MG63 (cell line): Measurements from ENCODE around the gene PEX10. TPM values are rescaled to one million over a fixed set of nuclear protein-coding genes. Genes with fewer than 3 reads are reported as not detected.
"Not testable (repeated sequence)": the region's sequence is repeated elsewhere in the genome, so short reads cannot be mapped to it uniquely, and the experiment has no call there.

Experiments
- DNase-seq: peaks from one replicate; pipeline ENCODE4 v3.0.0-alpha.2; 2020
- H3K27me3 ChIP-seq: fragments of 250-450 bp; sonication (Bioruptor Pico); 2 replicates; pipeline ENCODE4 v1.5.1; 2020; ENCODE audit warnings: mild to moderate bottlenecking, moderate library complexity
- H3K36me3 ChIP-seq: fragments of 250-450 bp; sonication (Bioruptor Pico); 2 replicates; pipeline ENCODE4 v1.5.1; 2020; ENCODE audit warnings: mild to moderate bottlenecking, moderate library complexity
- H3K4me3 ChIP-seq: fragments of 250-450 bp; sonication (Bioruptor Pico); 2 replicates; pipeline ENCODE4 v1.5.1; 2020; ENCODE audit warnings: mild to moderate bottlenecking, moderate library complexity
- H3K9me3 ChIP-seq: fragments of 250-450 bp; sonication (Bioruptor Pico); 2 replicates; pipeline ENCODE4 v1.5.1; 2020; ENCODE audit warnings: mild to moderate bottlenecking, moderate library complexity
- total RNA-seq: library from RNA; depleted of rRNA; stranded (reverse); fragments of >200 nt; shearing (Covaris generic); gene quantifications from 2 replicates; pipeline ENCODE4 v1.2.3, GENCODE V29; 2014; ENCODE audit warnings: low replicate concordance

Gene PEX10
- total RNA-seq, 1 experiment from 2014 or later = 44.5 TPM

DNA sequence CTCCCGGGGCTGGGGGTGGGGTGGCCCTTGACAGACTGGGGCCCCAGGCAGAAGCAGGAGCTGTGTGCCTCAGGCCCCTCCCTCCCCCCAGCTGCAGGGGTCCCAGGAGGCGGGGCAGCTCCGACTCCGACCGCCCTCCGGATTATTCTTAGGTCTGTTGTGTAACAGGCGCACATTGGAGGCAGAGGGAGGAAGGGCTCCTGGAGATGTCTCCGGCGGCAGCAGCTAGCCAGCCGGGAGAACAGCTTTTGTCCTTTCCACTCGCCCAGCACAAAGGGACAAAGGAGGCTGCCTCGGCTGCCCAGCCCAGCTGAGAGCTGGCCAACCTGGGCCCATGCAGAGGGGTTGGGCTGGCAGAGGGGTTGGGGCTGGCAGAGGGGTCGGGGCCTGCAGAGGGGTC, 34.0 kb upstream of the PEX10 start:
- Histone ChIP-seq H3K9me3 (no peaks in the 10 kb centered on the region), H3K27me3 (peaks cover 10% of the 10 kb centered on the region; the same call in 1 of the 2 replicates), H3K36me3 (no peaks in the 10 kb centered on the region), H3K4me3 (no peak overlapping the region)
- no peak for DNase-seq

DNA sequence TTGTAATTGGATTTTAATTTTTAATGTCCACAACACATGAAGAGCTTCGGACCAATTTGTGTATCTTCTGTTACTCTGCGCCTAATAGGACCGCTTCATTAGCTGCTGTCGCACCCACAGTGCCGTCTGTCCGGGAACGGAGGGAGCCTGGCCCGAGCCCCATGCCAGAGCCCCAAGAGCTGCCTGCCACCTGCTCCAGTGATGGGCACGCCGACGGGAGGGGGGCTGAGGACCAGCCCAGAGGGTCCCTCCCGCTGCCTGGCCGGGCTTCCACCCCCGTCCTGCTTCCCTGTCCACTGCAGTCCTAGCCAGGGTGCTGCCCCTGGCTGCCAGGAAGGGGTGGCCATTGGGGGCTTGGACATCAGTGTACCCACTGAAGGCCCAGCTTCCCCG, 33.5 kb upstream of the PEX10 start:
- Histone ChIP-seq H3K4me3 (no peak overlapping the region), H3K9me3 (no peaks in the 10 kb centered on the region), H3K36me3 (no peaks in the 10 kb centered on the region), H3K27me3 (peaks cover 10% of the 10 kb centered on the region; the same call in 1 of the 2 replicates)
- no peak for DNase-seq

DNA sequence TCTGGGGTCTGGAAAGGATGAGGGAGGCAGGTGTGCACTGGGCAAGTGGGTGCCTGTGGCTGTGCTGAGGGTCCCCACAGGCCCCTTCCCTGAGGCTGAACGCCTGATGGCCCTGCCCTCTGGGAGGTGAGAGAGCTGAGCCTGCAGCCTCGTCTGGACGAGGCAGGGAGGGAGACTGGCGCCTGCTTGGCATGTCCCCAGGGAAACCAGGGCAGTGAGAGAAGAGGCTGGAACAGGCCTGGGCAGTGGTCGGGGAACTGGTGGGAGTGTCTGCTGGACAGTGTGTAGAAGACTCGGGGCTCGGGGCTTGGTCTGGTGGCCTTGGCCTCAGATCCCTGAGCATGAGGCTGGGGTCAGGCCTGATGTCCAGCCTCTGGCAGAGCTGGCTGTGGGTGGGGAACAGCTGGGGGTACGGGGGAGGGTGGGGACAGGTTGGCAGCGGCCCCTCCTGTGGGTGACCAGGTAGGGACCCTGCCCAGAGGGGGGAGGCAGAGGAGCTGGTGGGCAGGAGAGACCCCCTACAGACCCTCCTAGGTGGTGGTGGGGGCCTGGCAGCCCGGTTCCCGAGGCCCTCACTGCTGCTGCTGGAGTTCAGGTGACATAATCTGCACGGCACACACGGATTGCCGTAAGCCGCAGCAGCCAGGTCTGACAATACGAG, 32.9 kb upstream of the PEX10 start:
- H3K27me3 ChIP-seq = peaks cover 10% of the 10 kb centered on the region; the same call in 1 of the 2 replicates
- no peak overlapping the region for H3K4me3 ChIP-seq
- H3K9me3 ChIP-seq = no peaks in the 10 kb centered on the region
- no peaks in the 10 kb centered on the region for H3K36me3 ChIP-seq
- DNase-seq = no peak

DNA sequence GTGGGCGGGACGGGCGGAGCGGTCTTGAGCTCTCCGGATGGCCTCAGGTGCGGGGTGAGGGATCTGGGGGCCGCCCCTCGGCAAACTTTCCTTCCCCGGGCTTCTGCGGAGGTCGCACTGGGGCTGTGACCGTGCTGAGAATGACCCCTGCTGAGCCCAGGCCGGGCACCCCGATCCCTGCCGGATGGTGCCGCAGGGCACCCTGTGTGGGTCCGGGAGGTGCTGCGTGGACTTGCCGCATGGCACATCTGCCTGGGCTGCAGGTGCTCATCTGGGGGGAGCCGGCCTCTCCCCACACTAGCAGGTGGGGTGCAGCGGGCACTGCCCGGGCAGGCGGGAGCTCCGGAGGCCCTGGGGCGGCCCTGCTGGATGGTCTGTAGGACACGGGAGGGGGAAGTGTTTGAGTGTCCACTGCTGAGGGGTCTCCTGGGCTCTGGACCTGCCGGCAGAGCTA, 31.8 kb upstream of the PEX10 start:
- Histone ChIP-seq H3K36me3 (no peaks in the 10 kb centered on the region), H3K9me3 (no peaks in the 10 kb centered on the region), H3K4me3 (no peak overlapping the region), H3K27me3 (peaks cover 10% of the 10 kb centered on the region; the same call in 1 of the 2 replicates)
- DNase-seq = no peak

DNA sequence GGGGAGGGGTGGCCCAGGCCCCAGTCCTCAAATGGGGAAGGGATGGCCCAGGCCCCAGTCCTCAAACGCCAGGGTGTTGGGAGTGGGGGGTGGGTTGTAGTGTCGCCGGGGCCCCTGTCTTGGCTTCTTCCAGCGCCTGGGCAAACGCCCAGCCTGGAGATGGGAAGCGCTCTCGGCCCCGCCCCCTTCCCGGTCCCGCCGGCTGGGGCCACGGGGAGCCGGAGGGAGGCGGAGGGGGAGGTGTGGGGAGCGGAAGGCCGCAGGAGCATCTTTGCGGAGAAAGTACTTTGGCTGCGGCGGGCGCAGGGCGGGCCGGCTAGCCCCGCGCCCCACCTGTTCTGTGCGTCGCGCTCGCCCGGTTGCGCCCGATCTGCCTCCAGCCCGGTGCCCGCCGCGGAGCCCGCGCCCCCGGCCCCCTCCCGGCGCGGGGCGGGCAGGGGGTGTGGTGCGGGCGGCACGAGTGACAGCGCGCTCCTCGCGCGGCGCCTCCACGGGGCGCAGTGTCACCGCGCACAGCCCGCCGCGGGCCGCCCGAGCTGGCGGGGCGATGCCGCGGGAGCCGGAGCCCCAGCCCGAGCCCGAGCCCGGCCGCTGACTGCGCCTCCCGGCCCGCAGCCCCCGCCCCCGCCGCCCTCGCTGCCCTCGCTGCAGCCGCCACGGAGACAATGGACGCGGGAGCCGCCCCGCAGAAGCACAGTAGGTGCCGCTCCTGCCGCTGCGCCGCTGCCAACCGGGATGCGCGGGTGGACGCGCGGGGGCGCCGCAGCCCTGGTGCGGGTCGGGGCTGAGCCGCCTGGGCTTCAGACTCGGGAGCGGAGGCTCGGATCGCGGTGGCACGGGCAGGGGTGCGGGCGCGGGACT, 31.1 kb upstream of the PEX10 start:
- no peaks in the 10 kb centered on the region for H3K9me3 ChIP-seq
- H3K36me3 ChIP-seq = no peaks in the 10 kb centered on the region
- peaks cover 10% of the 10 kb centered on the region; the same call in 1 of the 2 replicates for H3K27me3 ChIP-seq
- H3K4me3 ChIP-seq = no peak overlapping the region
- peak; percentile 31 for DNase-seq

DNA sequence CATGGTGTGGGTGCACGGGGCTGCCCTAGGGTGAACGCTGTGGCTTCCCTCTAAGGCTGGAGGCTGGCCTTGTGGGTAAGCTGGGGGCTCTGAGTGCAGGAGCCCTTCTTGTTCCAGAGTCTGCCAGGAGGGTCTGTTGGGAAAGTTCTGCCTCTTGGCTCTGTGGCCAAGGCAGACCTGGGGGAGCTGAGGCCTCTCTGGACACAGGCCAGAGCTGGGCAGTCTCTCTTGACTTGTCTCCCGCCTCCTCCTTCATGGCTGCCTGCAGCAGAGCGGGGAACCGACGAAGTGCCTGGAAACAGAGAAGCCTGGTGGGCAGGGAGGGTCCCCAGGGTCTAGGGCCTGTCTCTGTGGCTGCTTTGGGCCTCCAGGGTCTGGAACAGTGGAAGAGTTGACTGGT, 30.3 kb upstream of the PEX10 start:
- Histone ChIP-seq H3K9me3 (no peaks in the 10 kb centered on the region), H3K36me3 (no peaks in the 10 kb centered on the region), H3K27me3 (peaks cover 10% of the 10 kb centered on the region; the same call in 1 of the 2 replicates), H3K4me3 (no peak overlapping the region)
- no peak for DNase-seq

DNA sequence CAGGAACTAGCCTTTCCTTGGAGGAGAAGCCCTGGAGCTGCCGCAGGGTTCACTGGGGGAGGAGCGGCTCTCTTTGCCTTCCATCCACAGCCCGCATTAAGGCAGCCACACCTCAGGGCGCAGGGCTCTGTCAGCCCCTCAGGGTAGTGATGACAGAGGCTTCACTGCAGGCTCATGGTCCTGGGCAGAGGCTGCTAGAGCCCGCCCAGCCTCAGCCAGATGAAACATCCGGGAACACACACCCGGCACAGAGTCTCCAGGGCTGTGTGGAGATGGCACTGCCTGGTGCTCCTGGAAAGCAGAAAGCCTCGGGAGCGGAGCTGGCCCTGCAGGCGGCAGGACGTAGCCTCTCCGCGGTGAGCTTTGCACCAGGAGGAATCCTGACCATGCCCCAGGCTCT, 29.4 kb upstream of the PEX10 start:
- no peak overlapping the region for H3K4me3 ChIP-seq
- no peaks in the 10 kb centered on the region for H3K9me3 ChIP-seq
- no peaks in the 10 kb centered on the region for H3K36me3 ChIP-seq
- peaks cover 10% of the 10 kb centered on the region; the same call in 1 of the 2 replicates for H3K27me3 ChIP-seq
- peak; percentile 18 for DNase-seq

DNA sequence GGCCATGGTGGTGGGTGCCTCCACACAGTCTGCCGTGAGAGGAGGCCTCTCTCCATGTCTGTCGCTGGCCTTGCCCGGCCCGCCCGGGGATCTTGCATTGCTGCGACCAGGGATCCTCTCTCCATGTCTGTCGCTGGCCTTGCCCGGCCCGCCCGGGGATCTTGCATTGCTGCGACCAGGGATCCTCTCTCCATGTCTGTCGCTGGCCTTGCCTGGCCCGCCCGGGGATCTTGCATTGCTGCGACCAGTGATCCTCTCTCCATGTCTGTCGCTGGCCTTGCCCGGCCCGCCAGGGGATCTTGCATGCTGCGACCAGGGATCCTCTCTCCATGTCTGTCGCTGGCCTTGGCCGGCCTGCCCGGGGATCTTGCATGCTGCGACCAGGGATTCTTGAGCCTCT, 28.0 kb upstream of the PEX10 start:
- peaks cover 13% of the 10 kb centered on the region for H3K27me3 ChIP-seq
- DNase-seq, H3K4me3 ChIP-seq, H3K36me3 ChIP-seq, H3K9me3 ChIP-seq: not testable (repeated sequence)

DNA sequence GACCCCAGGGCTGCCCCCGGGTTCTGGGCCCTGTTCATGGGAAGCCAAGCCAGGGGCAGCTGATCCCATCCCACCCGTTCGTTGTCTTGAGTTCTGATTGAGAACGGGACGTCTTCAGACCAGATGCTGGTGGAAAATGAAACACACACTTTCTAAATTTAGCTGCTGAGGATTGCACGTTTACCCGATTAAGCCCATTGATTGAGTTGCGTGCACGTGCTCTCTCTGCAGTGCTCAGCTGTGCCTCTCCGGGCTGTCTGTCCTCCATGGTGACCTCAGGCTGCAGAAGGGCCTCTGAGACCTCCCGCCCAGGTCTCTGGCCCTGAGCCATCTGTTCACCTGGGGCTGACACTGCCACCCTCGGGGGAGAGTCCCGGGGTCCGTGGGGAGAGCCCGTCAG, 27.0 kb upstream of the PEX10 start:
- no peaks in the 10 kb centered on the region for H3K9me3 ChIP-seq
- no peak for DNase-seq
- H3K36me3 ChIP-seq = no peaks in the 10 kb centered on the region
- peaks cover 16% of the 10 kb centered on the region for H3K27me3 ChIP-seq
- H3K4me3 ChIP-seq = no peak overlapping the region

DNA sequence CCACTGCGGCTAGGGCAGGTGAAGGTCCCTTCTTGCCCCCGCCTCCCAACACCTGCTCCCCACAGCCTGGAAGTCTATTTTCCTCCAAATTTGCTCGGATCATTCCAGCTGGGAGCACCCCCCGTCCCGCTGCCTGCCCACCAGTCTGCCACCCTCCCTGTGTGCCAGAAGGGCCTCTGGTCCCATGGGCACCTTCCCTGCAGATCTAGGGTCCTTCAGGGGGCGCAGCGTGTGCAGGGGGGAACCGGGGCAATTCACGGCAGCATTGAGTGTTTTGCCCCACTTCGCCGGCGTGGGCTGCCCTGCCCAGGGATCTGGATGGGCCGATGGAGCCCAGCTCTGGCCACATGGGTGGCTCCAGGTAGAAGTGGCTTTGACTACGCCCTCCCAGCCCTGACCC, 26.3 kb upstream of the PEX10 start:
- no peak for DNase-seq
- H3K36me3 ChIP-seq = no peaks in the 10 kb centered on the region
- peaks cover 18% of the 10 kb centered on the region for H3K27me3 ChIP-seq

DNA sequence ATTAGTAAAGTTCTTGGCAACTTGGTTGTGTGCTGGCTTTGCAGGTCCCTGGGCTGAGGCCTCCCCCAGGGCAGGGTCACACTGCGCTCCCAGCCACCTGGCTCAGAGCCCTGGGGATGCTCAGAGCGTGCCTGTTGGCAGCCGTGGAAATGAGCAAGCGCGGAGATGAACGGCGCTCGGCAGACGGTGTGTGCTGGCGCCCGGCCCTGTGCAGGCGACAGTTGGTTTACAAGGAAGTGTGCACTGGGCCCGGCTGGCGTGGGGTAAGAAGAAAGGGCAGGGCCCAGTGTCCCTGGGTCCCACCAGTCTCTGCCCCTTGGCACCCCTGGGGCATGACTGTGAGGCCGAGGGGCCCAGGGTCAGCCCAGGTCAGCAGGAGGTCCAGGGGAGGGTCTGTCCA, 25.7 kb upstream of the PEX10 start:
- Histone ChIP-seq H3K36me3 (no peaks in the 10 kb centered on the region), H3K4me3 (no peak overlapping the region), H3K27me3 (peaks cover 21% of the 10 kb centered on the region), H3K9me3 (no peaks in the 10 kb centered on the region)
- DNase-seq = peak; percentile 36

More for the DNA sequence above, 26.3 kb upstream of the PEX10 start:
- H3K4me3 ChIP-seq = no peak overlapping the region
- H3K9me3 ChIP-seq = no peaks in the 10 kb centered on the region

DNA sequence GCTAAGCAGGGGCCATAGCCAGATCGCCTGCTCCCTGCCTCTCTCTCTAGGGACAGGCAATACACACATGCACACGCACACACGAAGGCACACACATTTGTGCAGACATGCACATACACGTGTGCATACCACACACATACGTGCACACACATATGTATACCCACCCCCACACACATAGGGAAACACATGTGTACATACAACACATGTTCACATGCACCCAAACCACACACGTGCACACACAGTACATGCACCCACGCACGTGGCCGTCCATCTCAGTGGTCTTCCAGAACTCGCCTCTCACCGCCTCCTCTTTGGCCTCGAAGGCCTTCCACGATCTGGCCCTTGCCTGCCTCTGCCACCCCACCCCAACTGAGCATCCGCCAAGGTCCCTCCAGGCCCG, 25.3 kb upstream of the PEX10 start:
- Histone ChIP-seq H3K27me3 (peaks cover 25% of the 10 kb centered on the region), H3K4me3 (no peak overlapping the region), H3K9me3 (no peaks in the 10 kb centered on the region), H3K36me3 (no peaks in the 10 kb centered on the region)
- no peak for DNase-seq

DNA sequence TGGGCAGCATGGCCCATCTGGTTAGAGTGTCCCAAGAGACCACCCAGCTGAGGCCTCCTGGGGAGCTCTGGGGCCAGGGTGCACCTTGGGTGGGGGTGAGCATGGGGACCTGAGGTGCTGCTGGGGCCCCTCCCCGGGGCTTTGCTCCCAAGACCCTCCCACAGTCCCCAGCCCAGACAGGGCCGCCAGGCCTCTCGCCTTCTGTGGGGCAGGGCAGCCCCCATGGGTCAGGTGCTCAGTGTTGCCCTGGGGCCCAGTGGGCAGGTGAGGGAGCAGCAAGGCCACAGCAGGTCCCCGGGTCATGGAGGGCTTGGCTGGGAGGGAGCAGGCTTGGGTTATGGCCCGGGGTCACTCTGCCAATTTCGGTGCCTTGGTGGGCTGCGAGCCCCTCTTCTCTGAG, 24.5 kb upstream of the PEX10 start:
- Histone ChIP-seq H3K27me3 (peaks cover 25% of the 10 kb centered on the region), H3K36me3 (no peaks in the 10 kb centered on the region), H3K4me3 (no peak overlapping the region), H3K9me3 (no peaks in the 10 kb centered on the region)
- DNase-seq = no peak

DNA sequence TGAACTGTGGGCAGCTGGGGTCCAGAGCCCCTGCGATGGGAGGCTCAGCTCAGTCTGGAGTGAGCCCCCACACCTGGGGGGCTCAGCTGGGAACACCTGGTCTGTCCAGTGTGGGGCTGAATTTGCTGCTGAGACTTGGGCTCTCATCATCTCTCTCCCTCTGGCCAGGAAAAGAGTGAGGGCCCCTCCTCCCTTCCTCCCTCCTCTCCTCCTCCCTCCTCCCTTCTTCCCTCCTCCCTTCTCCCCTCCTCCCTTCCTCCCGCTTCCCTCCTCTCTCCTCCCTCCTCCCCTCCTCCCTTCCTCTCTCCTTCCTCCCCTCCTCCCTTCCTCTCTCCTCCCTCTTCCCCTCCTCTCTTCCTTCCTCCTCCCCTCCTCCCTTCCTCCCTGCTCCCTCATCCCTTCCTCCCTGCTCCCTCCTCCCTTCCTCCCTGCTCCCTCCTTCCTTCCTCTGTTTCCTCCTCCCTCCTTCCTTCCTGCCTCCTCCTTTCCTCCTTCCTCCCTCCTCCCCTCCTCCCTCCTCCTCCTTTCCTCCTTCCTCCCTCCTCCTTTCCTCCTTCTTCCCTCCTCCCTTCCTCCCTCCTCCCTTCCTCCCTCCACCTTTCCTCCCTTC, 23.5 kb upstream of the PEX10 start:
- no peak for DNase-seq
- H3K27me3 ChIP-seq = peaks cover 25% of the 10 kb centered on the region
- H3K9me3 ChIP-seq = no peaks in the 10 kb centered on the region
- no peaks in the 10 kb centered on the region for H3K36me3 ChIP-seq
- H3K4me3 ChIP-seq = no peak overlapping the region

DNA sequence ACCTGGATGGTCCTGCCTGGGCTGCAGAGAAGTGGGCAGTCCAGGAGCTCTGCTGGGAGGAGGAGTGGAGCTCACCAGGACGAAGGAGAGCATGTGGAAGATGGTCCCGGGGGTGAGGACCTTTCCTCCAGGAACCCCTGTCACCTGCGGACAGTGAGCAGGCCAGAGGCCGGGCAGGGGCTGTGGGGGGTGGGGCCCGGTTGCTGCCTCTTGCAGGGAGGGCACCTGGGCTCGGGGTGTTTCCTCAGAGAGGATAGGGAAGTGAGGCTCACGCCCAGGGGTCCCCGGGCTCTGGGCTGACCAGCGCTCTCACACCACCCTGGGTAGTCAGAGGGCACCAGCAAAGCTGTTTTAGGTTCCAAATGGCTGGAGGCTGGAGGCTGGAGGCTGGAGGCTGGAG, 22.7 kb upstream of the PEX10 start:
- Histone ChIP-seq H3K36me3 (no peaks in the 10 kb centered on the region), H3K9me3 (no peaks in the 10 kb centered on the region), H3K4me3 (no peak overlapping the region), H3K27me3 (peaks cover 25% of the 10 kb centered on the region)
- DNase-seq = no peak

DNA sequence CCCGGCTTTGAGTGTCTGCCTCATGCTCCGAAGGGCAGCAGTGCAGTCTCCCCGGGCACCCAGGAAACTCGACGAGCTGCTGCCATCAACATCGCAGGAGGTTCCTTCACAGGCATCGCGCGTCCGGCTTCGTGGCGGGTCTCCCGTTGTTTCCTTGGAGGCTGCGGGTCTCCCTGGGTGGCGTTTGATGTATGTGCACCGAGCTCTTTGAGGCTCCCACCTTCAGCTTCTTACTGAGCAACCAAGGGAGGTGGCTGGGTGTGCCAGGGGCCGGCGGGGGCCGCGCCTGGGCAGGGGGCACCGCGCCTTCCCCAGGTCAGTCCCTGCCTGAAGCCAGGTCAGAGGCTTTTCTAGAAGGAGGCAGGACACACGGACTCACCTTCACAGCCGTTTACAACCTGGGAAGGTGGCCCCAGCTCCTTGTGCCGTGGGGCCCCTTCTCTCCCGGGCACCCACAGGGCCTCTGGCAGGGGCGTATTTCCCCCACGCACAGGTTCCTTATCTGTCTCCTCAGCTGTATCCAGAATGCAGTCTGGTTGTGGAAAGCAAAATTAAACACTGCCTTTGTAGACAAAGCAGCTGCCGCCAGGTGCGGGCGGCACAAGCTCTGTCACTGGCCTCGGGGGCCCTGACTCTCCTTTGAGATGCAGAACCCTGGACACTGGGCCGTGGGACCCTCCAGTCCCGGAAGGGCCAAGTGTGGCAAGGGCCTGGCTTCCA, 21.7 kb upstream of the PEX10 start:
- no peak overlapping the region for H3K4me3 ChIP-seq
- no peak for DNase-seq

DNA sequence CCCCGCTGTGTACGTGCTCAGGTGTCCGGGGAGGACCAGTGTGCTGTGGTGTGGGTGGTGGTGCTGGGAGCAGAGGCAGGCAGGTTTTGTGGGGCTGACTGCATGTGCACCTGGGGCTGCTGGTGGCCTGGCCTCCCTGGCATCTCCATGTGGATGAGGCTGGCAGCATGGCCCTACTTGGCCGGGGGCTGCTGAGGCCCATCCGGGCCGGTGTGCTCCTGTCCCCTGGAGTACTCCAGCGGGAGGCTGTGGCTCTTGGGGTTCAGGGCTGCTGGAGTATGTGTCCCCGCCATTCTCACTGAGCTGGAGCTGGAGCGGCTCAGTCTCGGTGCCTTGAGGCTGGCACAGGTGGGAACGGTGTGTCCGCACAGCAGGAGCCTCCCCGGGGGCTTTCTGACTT, 20.8 kb upstream of the PEX10 start:
- Histone ChIP-seq H3K4me3 (no peak overlapping the region), H3K36me3 (no peaks in the 10 kb centered on the region), H3K9me3 (no peaks in the 10 kb centered on the region), H3K27me3 (peaks cover 25% of the 10 kb centered on the region)
- no peak for DNase-seq

More for the DNA sequence above, 21.7 kb upstream of the PEX10 start:
- peaks cover 25% of the 10 kb centered on the region for H3K27me3 ChIP-seq
- H3K36me3 ChIP-seq = no peaks in the 10 kb centered on the region
- no peaks in the 10 kb centered on the region for H3K9me3 ChIP-seq
